HG02981 (cell line): ENCODE measurements around the gene ANGPTL2.
A peak's percentile ranks its signal among the peaks of the same experiment; 100 is the strongest.

Experiments used
- ATAC-seq: cut with Tn5 transposase; IDR thresholded peaks from one replicate; pipeline ENCODE4 v1.9.1; 2021; ENCODE audit warnings: mild to moderate bottlenecking, moderate library complexity; ENCODE audit not compliant: unreplicated experiment

The ANGPTL2 gene

GRCh38 chr9:127121628-127122175, 733 bp downstream of the ANGPTL2 start:
- no peak for ATAC-seq

DNA sequence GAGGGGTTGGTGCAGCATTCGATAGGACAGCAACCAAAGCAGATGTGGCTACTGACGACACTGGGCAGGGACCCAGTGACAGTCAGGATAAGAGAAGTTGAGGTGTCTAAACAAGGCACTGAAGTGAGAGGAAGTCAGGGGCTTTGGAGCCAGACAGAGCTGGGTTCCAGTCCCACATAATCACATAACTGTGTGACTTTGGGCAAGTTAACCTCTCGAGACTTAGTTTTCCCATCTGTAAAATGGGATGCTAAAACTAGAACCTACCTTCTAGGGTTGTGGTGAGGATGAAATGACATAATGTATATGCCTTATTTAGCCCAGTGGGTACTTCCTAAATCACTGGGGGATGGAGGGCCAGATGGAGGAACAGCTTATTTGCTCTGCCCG, 3.1 kb downstream of the ANGPTL2 start:
- ATAC-seq: no peak

DNA sequence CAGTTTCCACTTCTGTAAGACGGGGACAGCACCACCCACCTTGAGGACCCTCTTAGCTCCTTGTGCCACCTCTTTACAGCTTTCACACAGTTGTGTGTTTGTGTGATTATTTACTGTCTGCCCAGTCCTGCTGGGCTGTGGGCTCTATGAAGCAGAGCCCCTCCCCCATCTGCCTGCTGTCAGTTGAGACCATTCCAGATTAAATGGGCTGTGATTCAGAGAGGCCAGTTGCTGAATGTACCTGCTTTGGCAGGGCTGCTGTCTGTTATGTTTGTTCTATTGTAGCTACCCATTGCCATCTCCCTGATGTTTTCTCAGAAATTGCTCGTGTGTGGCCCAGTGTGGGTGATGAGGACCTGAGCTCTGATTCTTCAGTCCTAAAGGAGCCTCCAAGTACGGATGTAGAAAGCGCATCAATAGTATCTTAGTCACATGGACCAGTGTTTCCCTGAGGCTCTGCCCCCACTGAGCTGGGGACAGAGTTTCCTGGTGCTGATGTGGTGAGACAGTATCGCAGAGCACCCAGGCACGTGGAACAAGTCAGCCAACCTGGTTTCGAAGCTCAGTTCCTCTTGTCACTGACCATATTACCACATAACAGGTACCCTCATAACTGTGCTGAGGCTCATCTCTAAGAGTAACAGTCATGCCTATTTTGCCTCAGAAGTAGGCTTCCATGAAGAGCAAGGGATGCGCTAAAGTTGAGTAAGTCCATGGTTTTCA, 3.7 kb downstream of the ANGPTL2 start:
- ATAC-seq: peak; percentile 42

DNA sequence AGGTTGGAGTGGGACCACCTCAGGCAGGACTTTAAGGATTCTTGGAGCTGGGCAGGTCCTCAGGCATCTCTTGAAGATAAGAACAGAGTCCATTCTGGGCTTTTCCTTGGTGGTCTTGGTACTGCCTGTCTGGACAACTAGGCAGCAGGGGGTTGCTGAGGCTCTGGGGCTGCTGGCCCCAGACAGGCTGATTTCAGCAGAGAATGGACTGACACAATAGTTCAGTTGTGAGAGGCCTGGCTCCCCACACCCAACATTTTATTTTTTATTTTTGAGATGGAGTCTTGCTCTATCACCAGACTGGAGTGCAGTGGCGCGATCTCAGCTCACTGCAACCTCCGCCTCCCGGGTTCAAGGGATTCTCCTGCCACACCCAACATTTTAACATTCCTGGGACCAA, 4.6 kb downstream of the ANGPTL2 start:
- ATAC-seq: no peak

- no peak for ATAC-seq
Measured at GRCh38 chr9:127116957-127117356, 5.5 kb downstream of the ANGPTL2 start.

DNA sequence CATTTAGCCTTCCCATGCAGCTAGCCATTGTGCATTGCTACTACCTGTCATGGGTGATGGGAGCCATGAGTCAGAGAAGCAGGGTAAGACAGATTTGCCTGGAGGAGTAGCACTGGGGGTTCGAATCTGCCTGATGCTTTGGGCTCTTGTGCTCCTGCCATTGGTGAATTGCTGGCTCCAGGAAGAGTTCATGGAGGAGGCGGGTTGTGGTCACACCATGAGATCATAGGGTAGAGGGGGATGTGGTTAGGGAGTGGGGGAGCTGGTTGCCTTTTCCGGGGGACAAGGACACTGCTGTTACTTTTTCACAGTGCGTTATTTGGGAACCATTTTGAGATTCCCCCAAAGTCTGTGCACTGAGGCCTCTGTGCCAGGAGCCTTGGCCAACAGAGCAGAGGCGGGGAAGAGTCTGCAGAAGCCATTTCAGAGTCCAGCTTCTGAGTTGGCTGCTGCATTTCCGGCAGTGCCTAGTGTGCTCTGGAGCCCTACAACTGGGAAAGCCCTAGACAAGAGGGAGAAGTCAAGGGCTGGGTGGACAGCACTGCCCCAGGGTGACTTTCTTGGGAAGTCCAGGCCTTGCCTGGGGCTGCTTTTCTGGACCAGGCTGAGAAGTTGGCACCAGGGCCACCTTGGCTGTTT, 6.2 kb downstream of the ANGPTL2 start:
- ATAC-seq: no peak

DNA sequence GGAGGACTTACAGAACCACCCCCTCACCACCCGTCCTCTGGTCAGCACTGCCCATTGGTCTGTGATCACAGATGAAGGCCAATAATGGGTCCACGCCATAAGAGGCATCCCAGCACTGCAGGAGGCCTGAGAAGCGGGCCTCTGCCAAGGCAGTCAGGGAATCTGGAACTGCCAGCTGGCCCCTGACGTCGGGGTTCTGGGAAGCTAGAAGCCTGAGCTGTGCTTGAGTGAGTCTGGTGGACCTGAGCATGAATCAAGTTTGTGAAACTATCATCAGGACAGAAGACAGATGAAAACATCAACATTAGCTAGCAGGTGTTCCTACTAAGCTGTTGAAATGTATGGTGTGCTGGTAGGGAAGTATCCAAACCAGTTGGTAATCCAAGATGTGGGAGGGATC, 7.8 kb downstream of the ANGPTL2 start:
- ATAC-seq: no peak

DNA sequence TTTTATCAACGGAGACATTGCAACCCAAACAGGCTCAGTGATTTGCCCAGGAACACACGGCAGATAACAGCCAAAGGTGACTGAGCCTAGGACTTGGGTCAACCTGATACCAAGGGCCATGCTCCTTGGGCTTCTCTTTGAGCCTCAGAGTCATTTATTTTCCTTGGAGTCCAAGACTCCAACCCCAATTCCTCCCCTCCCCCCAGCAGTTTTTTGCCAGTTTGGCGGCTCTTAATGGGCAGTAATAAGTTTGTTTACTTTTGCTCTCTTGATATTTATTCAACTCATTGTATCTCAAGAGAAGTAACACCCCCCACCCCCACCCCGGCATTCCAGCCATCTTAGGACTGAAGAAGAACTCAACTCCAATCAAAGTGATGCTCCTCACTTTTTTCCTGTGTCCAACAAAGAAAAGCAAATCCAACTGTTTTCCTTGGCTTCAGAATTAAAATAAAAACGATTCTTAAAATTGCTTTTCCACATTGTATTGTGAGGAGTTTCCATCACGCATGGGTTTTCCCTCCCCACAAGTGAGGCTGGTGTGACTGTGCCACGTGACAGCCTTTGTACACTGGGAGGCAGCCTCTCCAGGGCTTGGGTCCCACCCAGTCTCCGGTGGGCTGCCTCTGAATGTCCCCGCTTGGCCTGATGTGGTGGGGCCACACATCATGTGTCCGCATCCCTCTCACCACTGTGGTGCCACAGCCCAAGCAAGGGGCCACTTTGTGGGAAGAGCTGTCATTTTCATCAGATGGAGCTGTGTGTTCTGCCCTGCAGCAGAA, 9.1 kb downstream of the ANGPTL2 start:
- ATAC-seq: no peak

DNA sequence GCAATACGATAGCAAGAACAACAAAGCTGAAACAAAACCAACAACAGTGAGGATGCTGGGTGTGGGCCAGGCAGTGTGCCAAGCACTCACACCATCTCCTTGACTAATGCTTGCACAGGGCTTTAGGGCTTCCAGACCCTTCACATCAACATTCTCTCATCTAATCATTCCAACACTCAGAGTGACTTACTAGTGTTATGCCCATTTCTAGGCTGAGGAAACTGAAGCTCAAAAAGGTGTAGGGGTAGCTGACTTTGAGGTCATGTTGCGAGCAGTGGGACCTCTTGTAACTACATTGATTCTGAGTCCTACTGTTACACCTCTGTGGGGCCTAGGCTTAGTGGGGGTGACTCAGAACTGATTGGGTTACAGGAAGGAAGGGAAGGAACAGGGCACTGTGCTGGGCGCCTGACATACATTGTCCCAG, 9.7 kb downstream of the ANGPTL2 start:
- ATAC-seq: no peak

GRCh38 chr9:127112056-127112455, 10.4 kb downstream of the ANGPTL2 start:
- ATAC-seq: no peak

- ATAC-seq: no peak
Measured at GRCh38 chr9:127109212-127109711, 13.2 kb downstream of the ANGPTL2 start.

DNA sequence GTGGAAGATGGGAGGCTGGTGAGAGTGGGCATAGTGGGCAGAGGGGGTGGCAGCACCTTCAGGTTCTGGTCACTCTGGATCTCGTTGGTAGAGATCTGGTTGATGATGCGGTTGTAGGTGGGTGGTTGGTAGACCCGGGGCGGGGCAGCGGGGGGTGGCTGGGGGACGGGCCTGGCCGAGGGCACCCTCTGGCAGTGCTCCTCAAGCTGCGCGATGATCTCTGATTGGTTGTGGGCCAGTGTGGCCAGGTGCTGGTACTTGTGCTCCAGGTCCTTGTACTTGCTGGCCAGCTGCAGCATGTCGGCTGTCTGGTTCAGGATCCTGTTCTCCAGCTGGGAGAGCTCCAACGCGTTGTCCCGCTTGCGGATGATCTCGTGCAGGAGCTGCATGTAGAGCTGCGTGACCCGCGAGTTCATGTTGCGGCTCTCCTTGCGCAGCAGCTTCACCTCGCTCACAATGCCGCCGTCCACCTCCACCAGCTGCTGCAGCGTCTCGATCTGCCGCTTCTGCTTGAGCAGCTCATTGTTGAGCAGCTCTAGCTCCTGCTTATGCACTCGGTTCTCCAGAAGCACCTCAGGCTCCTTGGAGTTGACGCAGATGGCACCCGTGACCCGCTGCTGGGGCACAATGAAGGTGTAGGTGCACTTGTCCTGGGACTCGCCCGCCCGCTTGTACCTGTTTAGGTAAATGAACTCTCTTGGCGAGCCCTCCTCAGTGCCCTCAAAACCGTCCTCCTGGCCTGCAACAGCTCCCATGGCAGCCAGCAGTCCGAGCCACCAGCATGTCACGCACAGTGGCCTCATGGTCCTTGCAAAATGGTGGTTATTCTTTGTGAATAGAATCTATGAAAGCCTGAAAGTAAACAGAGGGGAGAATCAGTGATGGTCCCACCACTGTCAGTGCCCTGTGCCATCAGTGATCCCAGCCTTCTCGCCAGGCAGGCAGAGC, 14.2 kb downstream of the ANGPTL2 start:
- ATAC-seq: no peak

DNA sequence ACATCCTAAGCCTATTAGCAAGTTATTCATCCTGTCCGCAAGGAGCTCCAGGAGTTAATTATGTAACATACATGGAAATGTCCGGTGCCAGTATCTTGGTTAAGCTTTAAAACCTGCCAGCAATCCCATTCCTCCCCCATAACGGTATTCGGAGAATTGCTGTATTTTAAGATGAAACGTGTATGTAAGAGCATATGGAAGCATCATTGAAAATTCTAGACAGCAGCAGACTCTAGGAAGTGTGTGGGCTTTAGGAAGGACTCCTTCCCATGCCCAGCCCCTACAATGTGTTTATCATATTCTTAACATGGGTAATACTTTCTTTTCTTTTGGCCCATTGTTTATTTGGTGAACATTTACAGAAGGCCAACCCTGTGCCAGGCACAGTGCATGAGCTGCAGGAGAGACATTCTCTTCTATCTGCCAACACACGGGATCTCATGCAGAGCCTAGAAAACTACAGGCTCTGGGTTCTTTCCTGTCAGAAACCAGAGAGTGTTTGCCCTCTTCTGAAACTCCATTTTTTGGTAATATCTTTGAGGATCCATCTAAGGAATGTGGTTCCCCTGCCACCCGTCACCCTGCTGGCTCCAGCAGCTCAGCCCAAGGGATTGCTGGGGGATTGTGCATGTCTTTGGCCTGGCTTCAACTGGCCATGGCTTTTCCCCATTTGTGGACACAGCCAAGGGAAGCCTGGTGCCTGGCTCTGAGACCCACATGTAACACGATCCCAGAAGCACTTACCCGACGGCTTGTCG, 15.1 kb downstream of the ANGPTL2 start:
- no peak for ATAC-seq

DNA sequence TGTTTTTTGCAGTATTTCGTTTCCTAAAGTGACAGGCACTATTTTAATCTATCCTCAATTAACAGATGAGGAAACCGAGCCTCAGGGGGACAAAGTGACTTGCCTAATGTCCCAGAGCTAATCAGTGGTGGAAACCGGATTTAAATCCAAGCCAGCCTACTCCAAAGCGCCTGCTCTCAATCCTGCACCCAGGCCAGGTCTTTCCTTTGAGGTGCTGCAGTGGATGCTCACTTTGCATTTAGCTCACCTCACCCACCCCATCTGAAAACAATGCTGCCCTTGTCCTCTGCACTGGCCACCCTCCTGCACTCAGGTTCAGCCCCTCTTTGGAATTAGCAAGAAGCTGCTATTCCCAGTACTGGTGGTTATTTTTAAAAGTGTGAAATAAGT, 16.0 kb downstream of the ANGPTL2 start:
- ATAC-seq: no peak

GRCh38 chr9:127105805-127106465, 16.5 kb downstream of the ANGPTL2 start:
- no peak for ATAC-seq

GRCh38 chr9:127104581-127105311, 17.7 kb downstream of the ANGPTL2 start:
- ATAC-seq: no peak

GRCh38 chr9:127102788-127103187, 19.6 kb downstream of the ANGPTL2 start:
- ATAC-seq: no peak

DNA sequence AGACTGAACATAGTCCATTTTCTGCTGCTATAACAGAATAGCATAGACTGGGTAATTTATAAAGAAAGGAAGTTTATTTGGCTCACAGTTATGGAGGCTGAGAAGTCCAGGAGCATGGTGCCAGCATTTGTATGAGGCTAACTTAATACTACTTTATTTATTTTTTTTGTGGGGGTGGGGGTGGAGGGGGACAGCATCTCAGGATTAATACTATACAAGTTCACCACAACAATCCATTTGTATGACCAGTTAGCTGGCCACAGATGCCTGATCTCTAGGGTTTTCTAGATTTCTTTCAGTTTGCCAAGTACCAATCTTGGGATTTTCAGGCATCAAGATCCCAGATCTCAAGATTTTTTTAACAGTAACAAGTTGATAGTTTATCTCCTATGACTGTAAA, 20.3 kb downstream of the ANGPTL2 start:
- ATAC-seq: no peak
